IPS-18a (cell line): ENCODE measurements around the gene TLR4.

Experiments used
- H3K27ac ChIP-seq: one replicate; pipeline ENCODE4 v1.5.1; 2013; ENCODE audit warnings: low read length
- H3K27me3 ChIP-seq: one replicate; pipeline ENCODE4 v1.6.1; 2013; ENCODE audit warnings: mild to moderate bottlenecking, low read length; ENCODE audit not compliant: control insufficient read depth, insufficient read depth
- H3K36me3 ChIP-seq: one replicate; pipeline ENCODE4 v1.6.1; 2013; ENCODE audit warnings: low read depth, low read length; ENCODE audit not compliant: control insufficient read depth
- H3K4me1 ChIP-seq: one replicate; pipeline ENCODE4 v1.6.1; 2013; ENCODE audit warnings: low read depth, low read length; ENCODE audit not compliant: control insufficient read depth
- H3K4me3 ChIP-seq: one replicate; pipeline ENCODE4 v1.5.1; 2013; ENCODE audit warnings: low read length
- H3K9ac ChIP-seq: one replicate; pipeline ENCODE4 v1.6.1; 2013; ENCODE audit warnings: mild to moderate bottlenecking, low read length, moderate library complexity
- H3K9me3 ChIP-seq: one replicate; pipeline ENCODE4 v1.6.1; 2013; ENCODE audit warnings: low read depth, low read length; ENCODE audit not compliant: control insufficient read depth

TLR4 gene

GRCh38 chr9:117732494-117732893 is 28.3 kb downstream of the TLR4 start:
- H3K27ac ChIP-seq = no peak overlapping the region
- no peaks in the 10 kb centered on the region for H3K4me1 ChIP-seq
- no peak overlapping the region for H3K4me3 ChIP-seq
- H3K36me3 ChIP-seq = no peaks in the 10 kb centered on the region
- H3K9me3 ChIP-seq = no peaks in the 10 kb centered on the region
- H3K27me3 ChIP-seq = no peaks in the 10 kb centered on the region
- no peak overlapping the region for H3K9ac ChIP-seq

- Histone ChIP-seq H3K27me3 (no peaks in the 10 kb centered on the region), H3K4me1 (no peaks in the 10 kb centered on the region)
Observed at GRCh38 chr9:117733465-117733864, 29.3 kb downstream of the TLR4 start.

GRCh38 chr9:117734082-117734481 is 29.9 kb downstream of the TLR4 start:
- H3K4me1 ChIP-seq = no peaks in the 10 kb centered on the region
- no peaks in the 10 kb centered on the region for H3K27me3 ChIP-seq
- H3K4me3 ChIP-seq = no peak overlapping the region
- H3K36me3 ChIP-seq = no peaks in the 10 kb centered on the region
- no peak overlapping the region for H3K27ac ChIP-seq
- no peaks in the 10 kb centered on the region for H3K9me3 ChIP-seq
- no peak overlapping the region for H3K9ac ChIP-seq

More at GRCh38 chr9:117733465-117733864, 29.3 kb downstream of the TLR4 start:
- H3K36me3 ChIP-seq = no peaks in the 10 kb centered on the region
- no peak overlapping the region for H3K9ac ChIP-seq
- no peak overlapping the region for H3K27ac ChIP-seq
- H3K4me3 ChIP-seq = no peak overlapping the region
- H3K9me3 ChIP-seq = no peaks in the 10 kb centered on the region

- Histone ChIP-seq H3K4me3 (no peak overlapping the region), H3K27ac (no peak overlapping the region), H3K9ac (no peak overlapping the region), H3K9me3 (no peaks in the 10 kb centered on the region), H3K4me1 (peaks cover 4% of the 10 kb centered on the region), H3K36me3 (no peaks in the 10 kb centered on the region), H3K27me3 (no peaks in the 10 kb centered on the region)
Observed at GRCh38 chr9:117734523-117735314, 30.5 kb downstream of the TLR4 start.

GRCh38 chr9:117737721-117738226 is 33.6 kb downstream of the TLR4 start:
- Histone ChIP-seq H3K4me3 (no peak overlapping the region), H3K36me3 (no peaks in the 10 kb centered on the region), H3K4me1 (peaks cover 4% of the 10 kb centered on the region), H3K27ac (no peak overlapping the region), H3K9ac (no peak overlapping the region), H3K27me3 (no peaks in the 10 kb centered on the region), H3K9me3 (no peaks in the 10 kb centered on the region)

- no peaks in the 10 kb centered on the region for H3K36me3 ChIP-seq
- no peaks in the 10 kb centered on the region for H3K9me3 ChIP-seq
- H3K27me3 ChIP-seq = no peaks in the 10 kb centered on the region
- no peak overlapping the region for H3K27ac ChIP-seq
- H3K9ac ChIP-seq = no peak overlapping the region
- peaks cover 4% of the 10 kb centered on the region for H3K4me1 ChIP-seq
- no peak overlapping the region for H3K4me3 ChIP-seq
Observed at GRCh38 chr9:117739206-117739605, 35.0 kb downstream of the TLR4 start.

- Histone ChIP-seq H3K36me3 (no peaks in the 10 kb centered on the region), H3K27ac (no peak overlapping the region), H3K9me3 (no peaks in the 10 kb centered on the region), H3K9ac (no peak overlapping the region), H3K4me1 (peaks cover 4% of the 10 kb centered on the region), H3K4me3 (no peak overlapping the region), H3K27me3 (no peaks in the 10 kb centered on the region)
Observed at GRCh38 chr9:117739624-117740347, 35.6 kb downstream of the TLR4 start.

GRCh38 chr9:117742131-117742530 is 37.9 kb downstream of the TLR4 start:
- Histone ChIP-seq H3K27ac (no peak overlapping the region), H3K27me3 (no peaks in the 10 kb centered on the region), H3K36me3 (no peaks in the 10 kb centered on the region), H3K4me1 (peaks cover 4% of the 10 kb centered on the region), H3K4me3 (no peak overlapping the region), H3K9ac (no peak overlapping the region), H3K9me3 (no peaks in the 10 kb centered on the region)

GRCh38 chr9:117744369-117744768 is 40.2 kb downstream of the TLR4 start:
- Histone ChIP-seq H3K9ac (no peak overlapping the region), H3K36me3 (no peaks in the 10 kb centered on the region), H3K27ac (no peak overlapping the region), H3K27me3 (no peaks in the 10 kb centered on the region), H3K9me3 (no peaks in the 10 kb centered on the region), H3K4me1 (peaks cover 3% of the 10 kb centered on the region), H3K4me3 (no peak overlapping the region)

- Histone ChIP-seq H3K9me3 (no peaks in the 10 kb centered on the region), H3K27ac (no peak overlapping the region), H3K27me3 (no peaks in the 10 kb centered on the region), H3K36me3 (no peaks in the 10 kb centered on the region), H3K9ac (no peak overlapping the region), H3K4me1 (no peaks in the 10 kb centered on the region), H3K4me3 (no peak overlapping the region)
Observed at GRCh38 chr9:117744856-117745389, 40.7 kb downstream of the TLR4 start.

GRCh38 chr9:117745598-117745997 is 41.4 kb downstream of the TLR4 start:
- Histone ChIP-seq H3K36me3 (no peaks in the 10 kb centered on the region), H3K4me3 (no peak overlapping the region)

More at GRCh38 chr9:117745598-117745997, 41.4 kb downstream of the TLR4 start:
- Histone ChIP-seq H3K27me3 (no peaks in the 10 kb centered on the region), H3K27ac (no peak overlapping the region), H3K9me3 (no peaks in the 10 kb centered on the region), H3K9ac (no peak overlapping the region), H3K4me1 (no peaks in the 10 kb centered on the region)
